CD4-positive, alpha-beta T cell treated with Interleukin-1 beta for 1 hour (primary cell): ENCODE results near the gene STAT6.

ENCODE experiments used
- DNase-seq, 2 donors: peaks; one replicate each; pipeline ENCODE4 v3.0.0-alpha.2; 2020 to 2022

STAT6 gene

GRCh38 chr12:57111031-57111734, at the start of gene STAT6:
TSS of gene STAT6 (minus strand) at chr12:57111362. CDS start at chr12:57108278, 3,084 bp downstream.
- peak; percentile 92 to 93 for DNase-seq

- DNase-seq = no peak
Observed at GRCh38 chr12:57160741-57161140, 49.6 kb upstream of the STAT6 start.

GRCh38 chr12:57160040-57160439, 48.9 kb upstream of the STAT6 start:
- no peak for DNase-seq

- DNase-seq = no peak
Observed at GRCh38 chr12:57159311-57159710, 48.1 kb upstream of the STAT6 start.

- DNase-seq = no peak
Observed at GRCh38 chr12:57158665-57159064, 47.5 kb upstream of the STAT6 start.

GRCh38 chr12:57158186-57158585, 47.0 kb upstream of the STAT6 start:
- no peak for DNase-seq

- DNase-seq = peak; percentile 11 to 17
Observed at GRCh38 chr12:57157588-57158173, 46.5 kb upstream of the STAT6 start.

- DNase-seq = peak in 1 of 2 donors; percentile 17
Observed at GRCh38 chr12:57156701-57157403, 45.7 kb upstream of the STAT6 start.

GRCh38 chr12:57154804-57155434, 43.8 kb upstream of the STAT6 start:
- no peak for DNase-seq

- no peak for DNase-seq
Observed at GRCh38 chr12:57154076-57154475, 42.9 kb upstream of the STAT6 start.

- DNase-seq = no peak
Observed at GRCh38 chr12:57153415-57153997, 42.3 kb upstream of the STAT6 start.

- DNase-seq = peak in 1 of 2 donors; percentile 30
Observed at GRCh38 chr12:57152639-57153038, 41.5 kb upstream of the STAT6 start.

- DNase-seq = no peak
Observed at GRCh38 chr12:57151741-57152630, 40.8 kb upstream of the STAT6 start.

- no peak for DNase-seq
Observed at GRCh38 chr12:57150400-57151000, 39.3 kb upstream of the STAT6 start.

GRCh38 chr12:57149245-57149900, 38.2 kb upstream of the STAT6 start:
- DNase-seq = no peak

- DNase-seq = no peak
Observed at GRCh38 chr12:57148469-57149244, 37.5 kb upstream of the STAT6 start.

GRCh38 chr12:57146961-57147944, 36.1 kb upstream of the STAT6 start, which contains the start of gene LRP1-AS:
TSS of gene LRP1-AS (minus strand) at chr12:57147619.
- no peak for DNase-seq

GRCh38 chr12:57146092-57146491, 34.9 kb upstream of the STAT6 start:
- DNase-seq = no peak
